ENCODE data around the gene FIGNL2. TPM values are rescaled to one million over a fixed set of nuclear protein-coding genes. Genes with fewer than 3 reads are reported as not detected.

The FIGNL2 gene
- polyA plus RNA-seq, 1 experiment: 0.26 TPM

DNA sequence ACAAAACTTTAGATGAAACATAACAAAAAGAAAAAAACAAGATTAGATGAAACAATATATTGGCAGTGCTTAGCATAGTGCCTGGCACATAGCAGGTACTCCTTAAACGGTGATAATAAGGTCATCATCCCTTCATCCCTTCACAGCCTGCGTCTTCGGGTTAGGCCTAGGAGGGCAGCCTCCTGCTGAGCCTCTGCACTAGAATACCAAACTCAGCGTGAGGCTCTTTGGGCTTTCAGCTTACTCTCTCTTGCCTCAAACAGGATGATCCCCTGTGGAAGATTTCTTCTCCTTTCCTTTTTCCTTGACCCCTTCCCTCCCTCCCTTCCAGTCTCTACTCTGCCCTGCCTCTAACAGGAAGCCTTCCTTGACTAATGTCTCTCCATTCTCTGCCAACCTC, 14.4 kb upstream of the FIGNL2 start:
- no peak overlapping the region for H3K4me3 ChIP-seq (ENCODE audit: low read depth, low read length)
- peaks cover 17% of the 10 kb centered on the region for H3K27me3 ChIP-seq (ENCODE audit: control insufficient read depth, insufficient read depth, low read length)
- no peaks in the 10 kb centered on the region; the same call in 1 of the 2 replicates for H3K9me3 ChIP-seq (ENCODE audit: control insufficient read depth, insufficient read depth, low read length)
- no peak overlapping the region for H3K27ac ChIP-seq (ENCODE audit: low read depth, low read length)
- TF ChIP-seq, protein P1, sequence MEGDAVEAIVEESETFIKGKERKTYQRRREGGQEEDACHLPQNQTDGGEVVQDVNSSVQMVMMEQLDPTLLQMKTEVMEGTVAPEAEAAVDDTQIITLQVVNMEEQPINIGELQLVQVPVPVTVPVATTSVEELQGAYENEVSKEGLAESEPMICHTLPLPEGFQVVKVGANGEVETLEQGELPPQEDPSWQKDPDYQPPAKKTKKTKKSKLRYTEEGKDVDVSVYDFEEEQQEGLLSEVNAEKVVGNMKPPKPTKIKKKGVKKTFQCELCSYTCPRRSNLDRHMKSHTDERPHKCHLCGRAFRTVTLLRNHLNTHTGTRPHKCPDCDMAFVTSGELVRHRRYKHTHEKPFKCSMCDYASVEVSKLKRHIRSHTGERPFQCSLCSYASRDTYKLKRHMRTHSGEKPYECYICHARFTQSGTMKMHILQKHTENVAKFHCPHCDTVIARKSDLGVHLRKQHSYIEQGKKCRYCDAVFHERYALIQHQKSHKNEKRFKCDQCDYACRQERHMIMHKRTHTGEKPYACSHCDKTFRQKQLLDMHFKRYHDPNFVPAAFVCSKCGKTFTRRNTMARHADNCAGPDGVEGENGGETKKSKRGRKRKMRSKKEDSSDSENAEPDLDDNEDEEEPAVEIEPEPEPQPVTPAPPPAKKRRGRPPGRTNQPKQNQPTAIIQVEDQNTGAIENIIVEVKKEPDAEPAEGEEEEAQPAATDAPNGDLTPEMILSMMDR (IDR thresholded peaks at IDR 0.05; ENCODE audit: low read depth, low read length): no peak
- POLR2A ChIA-PET: no interaction called here
- DNase-seq (ENCODE audit: low read depth, low spot score): no peak
- CTCF ChIA-PET: interaction anchor here (1.1 to 2.7 kb wide), 3 partner anchors 12 to 60 kb away, joined by 3 to 14 read pairs (median 4); no protein-coding TSS in a partner anchor

DNA sequence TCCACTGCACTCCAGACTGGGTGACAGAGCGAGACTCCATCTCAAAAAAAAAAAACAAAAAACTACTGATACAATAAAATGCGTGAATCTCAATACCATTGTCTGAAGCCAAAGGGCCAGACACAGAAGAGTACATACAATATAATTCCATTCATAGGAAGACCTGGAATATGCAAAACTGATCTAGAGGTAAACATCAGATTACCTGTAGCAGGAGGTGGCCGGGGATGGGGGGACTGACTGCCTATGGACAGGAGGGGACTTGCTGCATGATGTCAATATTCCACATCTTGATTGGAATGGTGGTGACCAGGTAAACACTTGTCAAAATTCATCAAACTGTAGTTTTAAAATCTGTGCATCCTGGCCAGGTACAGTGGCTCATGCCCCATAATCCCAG, 12.5 kb upstream of the FIGNL2 start:
- ChIA-PET CTCF (no interaction called here), POLR2A (no interaction called here)
- no peaks in the 10 kb centered on the region; the same call in 1 of the 2 replicates for H3K9me3 ChIP-seq (ENCODE audit: control insufficient read depth, insufficient read depth, low read length)
- no peak for DNase-seq (ENCODE audit: low read depth, low spot score)
- no peak overlapping the region for H3K27ac ChIP-seq (ENCODE audit: low read depth, low read length)
- H3K4me3 ChIP-seq (ENCODE audit: low read depth, low read length): no peak overlapping the region
- peaks cover 17% of the 10 kb centered on the region for H3K27me3 ChIP-seq (ENCODE audit: control insufficient read depth, insufficient read depth, low read length)
- TF ChIP-seq, protein P1 (IDR thresholded peaks at IDR 0.05; ENCODE audit: low read depth, low read length): no peak

DNA sequence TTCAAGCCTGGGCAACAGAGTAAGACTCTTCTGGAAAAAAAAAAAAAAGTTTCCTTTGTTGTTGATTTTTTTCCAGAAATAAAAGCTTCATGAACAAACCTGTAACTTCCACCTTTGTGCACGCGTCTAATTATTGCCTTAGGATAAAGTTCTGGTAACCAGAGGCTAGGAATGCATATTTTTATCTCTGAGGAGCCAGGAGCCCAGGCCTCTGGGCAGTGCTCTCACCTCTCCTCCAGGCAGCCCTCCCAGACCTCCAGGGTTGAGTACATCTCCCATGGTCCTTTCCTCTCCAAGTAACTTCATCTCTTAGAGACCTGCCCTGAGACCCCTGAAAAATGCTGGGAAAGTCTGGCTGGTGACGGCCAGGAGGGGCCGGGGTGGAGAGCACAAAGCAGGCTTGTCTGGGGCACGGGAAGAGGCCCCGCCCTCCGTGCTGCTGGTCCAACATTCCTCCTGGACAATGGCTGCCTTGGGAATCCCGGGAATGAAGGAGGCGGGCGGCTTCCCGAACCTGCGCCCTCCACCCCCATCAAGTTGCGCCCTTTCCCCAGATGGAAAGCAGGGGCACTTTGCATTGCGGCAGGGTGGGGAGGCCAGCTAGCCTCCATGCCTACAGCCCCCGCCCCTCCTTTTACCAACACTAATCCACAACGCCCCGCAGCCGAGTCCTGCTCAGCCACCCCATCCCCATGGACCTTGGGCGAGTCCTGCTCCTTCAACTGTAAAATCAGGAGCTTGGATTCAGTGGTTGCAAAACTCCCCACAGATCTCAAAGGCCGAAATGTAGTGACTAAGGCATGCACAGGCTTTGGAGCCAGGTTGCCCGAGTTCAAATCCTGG, 7.3 kb upstream of the FIGNL2 start:
- TF ChIP-seq, protein P1 (IDR thresholded peaks at IDR 0.05; ENCODE audit: low read depth, low read length): no peak
- CTCF ChIA-PET: interaction anchor here (0.7 to 2.2 kb wide), 3 partner anchors 9 to 32 kb away, joined by 3 to 9 read pairs (median 9); no protein-coding TSS in a partner anchor
- DNase-seq (ENCODE audit: low read depth, low spot score): no peak
- POLR2A ChIA-PET: interaction anchor here (0.6 to 1.1 kb wide), 4 partner anchors 9 to 48 kb away, joined by 3 to 4 read pairs (median 4); no protein-coding TSS in a partner anchor
- H3K4me3 ChIP-seq (ENCODE audit: low read depth, low read length): peak overlapping the region; percentile 48
- H3K27ac ChIP-seq (ENCODE audit: low read depth, low read length): no peak overlapping the region
- H3K9me3 ChIP-seq (ENCODE audit: control insufficient read depth, insufficient read depth, low read length): no peaks in the 10 kb centered on the region
- peaks cover 8% of the 10 kb centered on the region for H3K27me3 ChIP-seq (ENCODE audit: control insufficient read depth, insufficient read depth, low read length)

DNA sequence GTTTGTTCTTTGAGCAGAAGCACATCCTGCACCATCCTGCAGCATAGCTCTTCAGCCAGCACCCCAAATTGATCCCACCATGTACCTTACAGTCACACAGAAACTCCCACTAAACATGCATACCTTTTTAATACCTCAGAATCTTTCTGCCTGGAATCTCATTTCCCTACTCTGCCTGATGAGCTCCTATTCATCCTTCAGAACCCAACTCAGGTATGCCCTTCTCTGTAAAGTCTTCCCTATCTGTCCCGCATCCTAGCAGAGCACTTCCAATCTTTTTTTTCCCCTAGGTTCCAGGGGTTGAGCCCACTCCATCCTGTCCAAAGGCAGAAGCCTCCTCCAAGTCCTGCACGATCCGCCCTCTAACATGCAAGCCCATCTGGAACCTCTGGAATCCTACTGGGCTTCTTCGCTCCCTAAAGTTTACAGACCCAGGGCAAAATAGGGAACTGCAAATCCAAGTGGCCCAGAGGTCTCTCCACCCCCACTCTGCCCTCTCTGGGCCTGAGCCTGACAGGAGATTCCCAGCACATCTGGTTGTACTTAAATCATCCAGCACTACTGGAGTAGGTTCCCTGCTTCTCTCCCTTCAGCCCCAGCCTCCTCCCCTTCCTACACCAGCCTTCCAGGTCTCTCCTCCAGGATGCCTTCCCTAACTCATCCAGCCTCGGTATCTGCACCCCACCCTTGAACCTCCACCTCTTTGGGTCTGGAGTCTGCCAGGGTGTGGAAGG, 4.1 kb upstream of the FIGNL2 start:
- CTCF ChIA-PET: no interaction called here
- DNase-seq (ENCODE audit: low read depth, low spot score): no peak

More for the DNA sequence above, 4.1 kb upstream of the FIGNL2 start:
- peaks cover 15% of the 10 kb centered on the region for H3K27me3 ChIP-seq (ENCODE audit: control insufficient read depth, insufficient read depth, low read length)
- TF ChIP-seq, protein P1 (IDR thresholded peaks at IDR 0.05; ENCODE audit: low read depth, low read length): no peak
- H3K9me3 ChIP-seq (ENCODE audit: control insufficient read depth, insufficient read depth, low read length): peaks cover 3% of the 10 kb centered on the region; the same call in 1 of the 2 replicates
- H3K4me3 ChIP-seq (ENCODE audit: low read depth, low read length): no peak overlapping the region
- H3K27ac ChIP-seq (ENCODE audit: low read depth, low read length): no peak overlapping the region
- POLR2A ChIA-PET: no interaction called here

All from AG04450 (cell line).